MM.1S (cell line): ENCODE measurements around the gene IL6ST.

Source experiments
- DNase-seq: peaks from one replicate; pipeline ENCODE4 v3.0.0-alpha.2; 2015
- H2AFZ ChIP-seq: fragments of 300-600 bp; sonication (generic); 2 replicates; pipeline ENCODE4 v1.6.0; 2016; ENCODE audit warnings: antibody characterized with exemption, low read length
- H3F3A ChIP-seq: fragments of 300-600 bp; sonication (generic); 2 replicates; pipeline ENCODE4 v1.6.1; 2016; ENCODE audit warnings: mild to moderate bottlenecking, antibody characterized with exemption, low read length, moderate library complexity, mixed read lengths; ENCODE audit not compliant: insufficient read depth
- H3K27ac ChIP-seq: fragments of 300-600 bp; sonication (generic); 2 replicates; pipeline ENCODE4 v1.5.1; 2016; ENCODE audit warnings: mild to moderate bottlenecking, low read length
- H3K27me3 ChIP-seq: fragments of 300-600 bp; sonication (generic); replicated peaks from 2 replicates; pipeline ENCODE4 v1.6.0; 2016; ENCODE audit warnings: low read length; ENCODE audit not compliant: insufficient read depth
- H3K36me3 ChIP-seq: fragments of 300-600 bp; sonication (generic); replicated peaks from 2 replicates; pipeline ENCODE4 v1.6.1; 2016; ENCODE audit warnings: mild to moderate bottlenecking, low read length, mixed read lengths; ENCODE audit not compliant: insufficient read depth
- H3K4me1 ChIP-seq: fragments of 300-600 bp; sonication (generic); 2 replicates; pipeline ENCODE4 v1.6.1; 2016; ENCODE audit warnings: low read length, mixed read lengths
- H3K4me2 ChIP-seq: fragments of 300-600 bp; sonication (generic); 2 replicates; pipeline ENCODE4 v1.6.0; 2016; ENCODE audit warnings: low read depth, low read length
- H3K4me3 ChIP-seq: fragments of 300-600 bp; sonication (generic); 2 replicates; pipeline ENCODE4 v1.5.1; 2016; ENCODE audit warnings: low read length, mixed read lengths
- H3K79me2 ChIP-seq: fragments of 300-600 bp; sonication (generic); 2 replicates; pipeline ENCODE4 v1.6.1; 2016; ENCODE audit warnings: mixed run types, low read length, mixed read lengths
- H3K9ac ChIP-seq: fragments of 300-600 bp; sonication (generic); 2 replicates; pipeline ENCODE4 v1.6.1; 2016; ENCODE audit warnings: low read length, mixed read lengths
- H3K9me2 ChIP-seq: fragments of 300-600 bp; sonication (generic); replicated peaks from 2 replicates; pipeline ENCODE4 v1.6.1; 2016; ENCODE audit warnings: mild to moderate bottlenecking, low read length, mixed read lengths; ENCODE audit not compliant: insufficient read depth
- H3K9me3 ChIP-seq: fragments of 300-600 bp; sonication (generic); replicated peaks from 2 replicates; pipeline ENCODE4 v1.6.1; 2016; ENCODE audit warnings: mild to moderate bottlenecking, low read length, mixed read lengths; ENCODE audit not compliant: insufficient read depth
- H4K20me1 ChIP-seq: fragments of 300-600 bp; sonication (generic); 2 replicates; pipeline ENCODE4 v1.6.1; 2016; ENCODE audit warnings: mild to moderate bottlenecking, low read length, moderate library complexity, mixed read lengths; ENCODE audit not compliant: insufficient read depth
- EZH2 ChIP-seq: fragments of 300-600 bp; sonication (generic); optimal IDR thresholded peaks from 2 replicates; pipeline ENCODE3; 2017; ENCODE audit warnings: low read depth, mild to moderate bottlenecking, antibody characterized with exemption, low read length, mixed read lengths
- EZH2phosphoT487 ChIP-seq: fragments of 300-600 bp; sonication (generic); IDR thresholded peaks from 2 replicates; pipeline ENCODE4 v1.6.1; 2018; ENCODE audit warnings: antibody characterized with exemption, low read length
- TF ChIP-seq, protein P1 (sequence below): fragments of 300-600 bp; sonication (generic); IDR thresholded peaks from 2 replicates; pipeline ENCODE4 v1.5.1; 2016; ENCODE audit warnings: antibody characterized with exemption, low read length, mixed read lengths

Gene IL6ST

DNA sequence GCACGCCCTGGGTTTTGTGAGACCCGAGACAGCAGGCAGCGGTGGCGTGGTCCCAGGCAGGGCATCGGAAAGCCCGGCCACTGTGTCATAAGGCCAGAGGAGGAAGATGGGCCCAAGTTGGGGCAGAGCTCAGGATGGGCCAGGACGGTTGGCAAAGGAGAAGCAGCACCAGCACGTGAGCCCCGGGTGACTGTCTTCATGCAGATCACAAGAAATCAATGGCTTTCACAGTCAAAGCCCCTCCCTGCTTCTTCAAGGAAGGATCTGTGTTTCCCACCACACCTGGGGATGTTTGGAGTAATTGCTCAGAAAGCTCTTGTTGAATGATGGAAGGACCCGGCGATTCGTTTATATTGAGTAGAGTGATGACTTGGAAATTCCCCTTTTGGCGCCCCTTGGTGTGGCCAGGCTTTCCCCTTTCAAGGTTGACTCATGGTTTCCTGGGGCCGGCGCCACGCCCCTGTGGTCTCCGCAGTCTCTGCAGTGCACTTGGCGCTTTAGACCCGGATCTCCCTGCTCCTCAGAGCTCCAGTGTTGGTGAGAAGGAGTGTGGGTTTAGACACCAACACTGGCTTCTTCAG, 91.6 kb downstream of the IL6ST start:
- H3K79me2 ChIP-seq, result no peaks in the 10 kb centered on the region
- no peak overlapping the region for H3K27ac ChIP-seq
- DNase-seq, result no peak
- H3K27me3 ChIP-seq, result no peaks in the 10 kb centered on the region
- no peaks in the 10 kb centered on the region for H3K9me3 ChIP-seq
- H3K36me3 ChIP-seq, result no peaks in the 10 kb centered on the region
- H3K9me2 ChIP-seq, result no peaks in the 10 kb centered on the region
- H4K20me1 ChIP-seq, result no peaks in the 10 kb centered on the region
- H3K4me1 ChIP-seq, result no peaks in the 10 kb centered on the region
- H3F3A ChIP-seq, result no peaks in the 10 kb centered on the region
- no peak overlapping the region for H3K4me2 ChIP-seq
- no peak overlapping the region for H2AFZ ChIP-seq
- H3K9ac ChIP-seq, result no peak overlapping the region
- TF ChIP-seq, protein P1, sequence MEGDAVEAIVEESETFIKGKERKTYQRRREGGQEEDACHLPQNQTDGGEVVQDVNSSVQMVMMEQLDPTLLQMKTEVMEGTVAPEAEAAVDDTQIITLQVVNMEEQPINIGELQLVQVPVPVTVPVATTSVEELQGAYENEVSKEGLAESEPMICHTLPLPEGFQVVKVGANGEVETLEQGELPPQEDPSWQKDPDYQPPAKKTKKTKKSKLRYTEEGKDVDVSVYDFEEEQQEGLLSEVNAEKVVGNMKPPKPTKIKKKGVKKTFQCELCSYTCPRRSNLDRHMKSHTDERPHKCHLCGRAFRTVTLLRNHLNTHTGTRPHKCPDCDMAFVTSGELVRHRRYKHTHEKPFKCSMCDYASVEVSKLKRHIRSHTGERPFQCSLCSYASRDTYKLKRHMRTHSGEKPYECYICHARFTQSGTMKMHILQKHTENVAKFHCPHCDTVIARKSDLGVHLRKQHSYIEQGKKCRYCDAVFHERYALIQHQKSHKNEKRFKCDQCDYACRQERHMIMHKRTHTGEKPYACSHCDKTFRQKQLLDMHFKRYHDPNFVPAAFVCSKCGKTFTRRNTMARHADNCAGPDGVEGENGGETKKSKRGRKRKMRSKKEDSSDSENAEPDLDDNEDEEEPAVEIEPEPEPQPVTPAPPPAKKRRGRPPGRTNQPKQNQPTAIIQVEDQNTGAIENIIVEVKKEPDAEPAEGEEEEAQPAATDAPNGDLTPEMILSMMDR, result no peak
- TF ChIP-seq EZH2phosphoT487 (no peak), EZH2 (no peak)
- no peak overlapping the region for H3K4me3 ChIP-seq

DNA sequence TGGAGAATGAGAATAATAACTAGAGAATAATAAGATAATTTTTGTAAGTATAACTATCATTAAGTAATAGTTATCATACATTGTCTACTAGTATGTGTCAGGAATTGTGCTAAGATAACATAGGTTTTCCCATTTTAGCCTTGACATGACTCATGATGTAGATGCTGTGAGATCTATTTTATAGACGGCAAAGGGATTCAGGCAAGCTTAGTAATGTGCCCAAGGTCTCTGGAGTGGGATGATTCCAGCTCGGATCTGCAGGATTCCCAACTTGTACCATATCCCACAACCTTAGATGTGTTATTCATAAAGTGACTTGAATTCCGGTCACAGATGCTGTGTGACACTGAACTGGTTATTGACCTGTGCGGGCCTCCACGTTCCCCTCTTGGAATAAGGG, 92.1 kb downstream of the IL6ST start:
- no peaks in the 10 kb centered on the region for H3K79me2 ChIP-seq
- no peak overlapping the region for H3K4me2 ChIP-seq
- H3K4me1 ChIP-seq, result no peaks in the 10 kb centered on the region
- H2AFZ ChIP-seq, result no peak overlapping the region
- TF ChIP-seq EZH2, result no peak
- TF ChIP-seq EZH2phosphoT487, result no peak
- TF ChIP-seq, protein P1, result no peak
- H3K4me3 ChIP-seq, result no peak overlapping the region
- no peaks in the 10 kb centered on the region for H4K20me1 ChIP-seq
- no peaks in the 10 kb centered on the region for H3F3A ChIP-seq
- H3K9me2 ChIP-seq, result no peaks in the 10 kb centered on the region
- no peaks in the 10 kb centered on the region for H3K27me3 ChIP-seq
- DNase-seq, result no peak
- H3K27ac ChIP-seq, result no peak overlapping the region
- no peaks in the 10 kb centered on the region for H3K36me3 ChIP-seq
- no peaks in the 10 kb centered on the region for H3K9me3 ChIP-seq
- no peak overlapping the region for H3K9ac ChIP-seq

- Histone ChIP-seq H3K27ac (no peak overlapping the region), H3K4me2 (no peak overlapping the region), H3K9me2 (no peaks in the 10 kb centered on the region), H3K36me3 (no peaks in the 10 kb centered on the region), H3K9me3 (no peaks in the 10 kb centered on the region), H2AFZ (no peak overlapping the region), H3K9ac (no peak overlapping the region), H4K20me1 (no peaks in the 10 kb centered on the region), H3K79me2 (no peaks in the 10 kb centered on the region), H3K4me1 (no peaks in the 10 kb centered on the region), H3F3A (no peaks in the 10 kb centered on the region), H3K4me3 (no peak overlapping the region), H3K27me3 (no peaks in the 10 kb centered on the region)
- DNase-seq, result no peak
- TF ChIP-seq EZH2, result no peak
- no peak for TF ChIP-seq EZH2phosphoT487
- TF ChIP-seq, protein P1, result no peak
These were observed 94.0 kb downstream of the IL6ST start for GRCh38 chr5:55900776-55901175.
